GM21825 (cell line): ENCODE data around the gene DNAJB9.
"Not testable (repeated sequence)": the region's sequence is repeated elsewhere in the genome, so short reads cannot be mapped to it uniquely, and the experiment has no call there.

ENCODE experiments used
- ATAC-seq: cut with Tn5 transposase; IDR thresholded peaks from one replicate; pipeline ENCODE4 v1.9.1; 2021; ENCODE audit warnings: mild to moderate bottlenecking, moderate library complexity; ENCODE audit not compliant: unreplicated experiment

DNAJB9 gene

GRCh38 chr7:108569381-108570145 lies at the start of gene DNAJB9, which contains the start of gene THAP5:
Gene DNAJB9 (plus strand): TSS chr7:108569874. CDS start chr7:108571727, 1,853 bp downstream.
Gene THAP5 (minus strand): TSS chr7:108569706. CDS start chr7:108569569, 137 bp downstream.
- ATAC-seq, result peak; percentile 95

DNA sequence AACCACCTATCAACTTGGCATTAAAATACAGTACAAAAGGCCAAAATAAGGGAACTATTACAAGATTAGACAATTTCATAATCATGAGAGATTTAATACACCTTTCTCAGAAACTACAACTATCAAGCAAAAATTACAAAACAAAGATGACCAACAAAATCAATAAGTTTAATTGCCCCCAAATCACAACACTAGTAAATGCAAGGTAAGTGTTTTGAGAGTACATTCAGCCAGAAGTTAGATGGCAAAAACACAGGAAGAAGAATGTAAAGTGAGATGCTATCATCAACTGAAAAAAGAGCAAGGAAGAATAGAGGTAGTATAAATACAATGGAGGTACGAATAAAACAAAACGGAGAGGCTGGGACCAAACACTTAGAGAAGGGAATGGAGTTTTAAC lies 46.9 kb upstream of the DNAJB9 start:
- ATAC-seq, result no peak

DNA sequence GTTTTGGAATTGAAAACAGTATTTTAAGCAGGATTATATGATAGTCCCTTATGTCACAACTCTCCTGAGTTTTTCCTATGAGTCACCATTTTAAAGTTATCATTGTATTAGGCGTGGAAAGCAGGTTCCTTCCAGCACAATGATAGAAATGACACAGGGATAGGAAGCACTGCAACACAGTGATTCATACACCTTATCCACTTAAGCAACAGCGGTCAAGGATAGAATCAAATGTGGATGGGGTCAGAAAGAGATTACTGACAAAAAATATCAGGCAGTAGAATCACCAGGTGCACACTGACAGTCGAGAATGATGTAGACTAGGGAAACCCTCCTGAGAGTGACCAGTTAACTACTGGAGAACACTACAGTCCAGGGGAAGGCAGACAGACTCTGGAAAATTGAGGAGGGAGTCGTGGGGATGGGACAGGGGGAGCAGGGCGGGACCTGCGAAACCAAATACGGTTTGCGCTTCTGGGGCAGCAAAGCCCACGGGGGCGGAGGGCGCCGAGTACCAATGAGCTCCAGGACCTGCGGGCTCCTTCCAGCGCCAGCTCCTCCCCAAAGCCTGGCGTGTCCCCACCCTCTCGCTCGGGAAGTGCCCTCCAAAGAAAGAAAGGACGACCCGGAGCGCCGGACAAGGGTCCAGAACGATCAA lies 44.2 kb upstream of the DNAJB9 start:
- ATAC-seq, result peak; percentile 48

GRCh38 chr7:108525985-108526767 lies 43.5 kb upstream of the DNAJB9 start, which contains the start of gene PNPLA8:
Gene PNPLA8 (minus strand): TSS chr7:108526135. CDS start chr7:108515491, 10,644 bp downstream.
- ATAC-seq, result peak; percentile 95

GRCh38 chr7:108526768-108527017 lies 43.0 kb upstream of the DNAJB9 start:
- ATAC-seq, result no peak

DNA sequence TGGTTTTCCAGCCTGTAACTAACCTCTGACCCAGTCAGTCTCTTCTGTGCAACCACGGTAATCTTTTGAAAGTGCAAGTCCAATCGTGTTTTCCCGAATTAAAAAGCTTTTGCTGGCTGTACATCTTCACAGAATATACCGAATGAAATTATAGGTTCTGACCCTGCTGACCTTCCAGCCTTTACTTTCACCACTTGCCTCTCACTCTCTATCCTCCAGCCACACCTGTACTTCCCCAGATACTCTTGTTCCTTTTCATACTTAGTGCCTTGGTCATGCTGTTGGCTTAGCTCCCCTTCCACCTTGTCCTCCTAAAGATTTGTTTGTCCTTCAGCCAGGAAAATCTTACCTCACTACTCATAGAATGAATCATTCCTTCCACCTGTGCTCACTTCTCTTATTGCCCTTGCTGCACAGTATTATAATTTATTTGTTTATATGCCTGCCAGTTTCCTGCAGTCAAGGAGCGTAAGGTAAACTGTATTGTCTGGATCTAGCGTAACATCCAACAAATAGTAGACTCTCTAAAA lies 41.4 kb upstream of the DNAJB9 start:
- ATAC-seq, result no peak

- no peak for ATAC-seq
Observed at GRCh38 chr7:108529341-108529740, 40.3 kb upstream of the DNAJB9 start.

DNA sequence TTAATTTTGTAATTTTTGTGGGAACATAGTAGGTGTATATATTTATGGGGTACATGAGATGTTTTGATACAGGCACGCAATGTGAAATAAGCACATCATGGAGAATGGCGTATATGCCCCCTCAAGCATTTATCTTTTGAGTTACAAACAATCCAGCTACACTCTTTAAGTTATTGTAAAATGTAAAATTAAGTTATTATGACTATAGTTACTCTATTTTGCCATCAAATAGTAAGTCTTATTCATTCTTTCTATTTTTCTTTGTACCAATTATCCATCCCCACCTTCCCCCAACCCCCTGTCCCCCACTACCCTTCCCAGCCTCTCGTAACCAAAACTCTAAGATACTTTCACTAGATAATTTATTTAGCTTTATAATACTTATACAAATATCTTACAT lies 36.0 kb upstream of the DNAJB9 start:
- ATAC-seq, result no peak

GRCh38 chr7:108535257-108535656 lies 34.4 kb upstream of the DNAJB9 start:
- ATAC-seq, result no peak

DNA sequence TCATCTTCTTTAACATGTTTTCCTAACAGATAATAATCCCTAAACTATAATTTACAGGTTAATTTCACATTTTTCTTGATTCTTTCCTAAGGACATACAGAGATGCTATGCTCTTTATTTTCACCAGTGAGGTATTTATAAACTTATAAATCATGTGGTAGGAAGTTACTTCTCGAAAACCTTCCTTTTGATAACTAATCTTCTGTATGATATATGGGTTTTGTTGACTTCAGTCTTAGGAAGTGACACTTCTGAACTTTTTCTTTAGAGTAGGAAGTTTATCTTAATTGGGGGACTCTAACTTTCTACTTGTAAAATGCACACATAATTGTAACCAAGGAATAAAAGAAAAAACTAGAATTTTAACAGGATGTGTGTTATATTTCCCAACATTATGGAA lies 33.9 kb upstream of the DNAJB9 start:
- ATAC-seq, result no peak

DNA sequence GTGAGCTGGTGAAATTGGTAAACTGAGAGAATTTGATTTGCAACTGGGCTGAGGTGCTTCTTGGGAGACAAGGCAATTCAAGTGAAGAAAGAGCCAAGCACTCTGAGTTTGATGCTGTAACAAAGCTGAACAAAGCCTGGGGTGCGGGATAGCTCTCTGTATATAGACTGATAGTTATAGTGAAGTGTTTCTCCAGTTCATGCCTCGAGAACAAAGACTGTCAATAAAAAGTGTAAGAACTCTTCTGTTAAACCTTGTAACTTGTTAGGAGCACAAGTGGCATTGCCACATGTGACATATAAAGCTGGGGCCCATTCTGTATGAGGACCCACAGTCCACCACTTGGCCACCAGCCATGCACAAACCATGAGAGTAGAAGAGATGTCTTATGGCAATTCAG lies 32.4 kb upstream of the DNAJB9 start:
- no peak for ATAC-seq

DNA sequence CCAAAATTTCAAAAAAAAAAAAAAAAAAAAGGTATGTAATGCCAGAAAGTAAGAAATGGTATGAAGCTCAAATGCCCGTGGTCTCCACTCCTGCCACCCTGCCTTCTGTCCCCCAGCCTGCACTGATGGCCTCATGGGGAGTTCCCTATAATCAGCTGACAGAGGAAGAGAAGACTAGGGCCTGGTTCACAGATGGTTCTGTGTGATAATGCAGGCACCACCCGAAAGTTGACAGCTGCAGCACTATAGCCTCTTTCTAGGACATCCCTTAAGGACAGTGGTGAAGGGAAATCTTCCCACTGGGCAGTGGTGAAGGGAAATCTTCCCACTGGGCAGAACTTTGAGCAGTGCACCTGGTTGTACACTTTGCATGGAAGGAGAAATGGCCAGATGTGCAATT lies 31.4 kb upstream of the DNAJB9 start:
- not testable (repeated sequence) for ATAC-seq

DNA sequence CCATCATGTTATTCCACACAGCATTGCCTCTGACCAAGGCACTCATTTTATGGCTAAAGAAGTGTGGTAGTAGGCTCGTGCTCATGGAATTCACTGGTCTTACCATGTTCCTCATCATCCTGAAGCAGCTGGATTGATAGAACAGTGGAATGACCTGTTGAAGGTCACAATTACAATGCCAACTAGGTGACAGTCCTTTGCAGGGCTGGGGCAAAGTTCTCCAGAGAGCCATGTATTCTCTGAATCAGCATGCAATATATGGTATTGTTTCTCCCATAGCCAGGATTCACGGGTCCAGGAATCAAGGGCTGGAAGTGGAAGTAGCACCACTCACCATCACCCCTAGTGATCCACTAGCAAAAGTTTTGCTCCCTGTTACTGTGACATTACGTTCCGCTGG lies 31.0 kb upstream of the DNAJB9 start:
- not testable (repeated sequence) for ATAC-seq

DNA sequence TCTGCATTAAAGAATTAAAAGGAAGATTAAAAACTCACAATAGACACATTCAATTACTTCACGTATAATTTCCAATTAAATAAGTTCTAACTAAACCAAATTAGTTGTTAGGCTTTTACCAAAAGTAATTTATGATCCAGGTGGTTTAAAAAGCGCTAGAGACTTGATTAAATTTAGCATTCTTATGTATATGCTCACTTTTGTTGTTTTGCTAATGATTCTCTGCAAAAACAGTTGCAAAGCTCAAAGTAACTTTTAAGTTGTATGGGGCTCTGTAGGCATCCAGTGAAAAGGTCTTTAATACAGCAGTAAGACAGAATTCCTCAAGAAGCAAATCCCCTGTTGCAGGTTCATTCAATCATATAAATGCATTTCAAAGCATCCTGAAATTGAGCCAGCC lies 28.2 kb upstream of the DNAJB9 start:
- ATAC-seq, result no peak

- not testable (repeated sequence) for ATAC-seq
Observed at GRCh38 chr7:108548141-108548896, 21.4 kb upstream of the DNAJB9 start.

DNA sequence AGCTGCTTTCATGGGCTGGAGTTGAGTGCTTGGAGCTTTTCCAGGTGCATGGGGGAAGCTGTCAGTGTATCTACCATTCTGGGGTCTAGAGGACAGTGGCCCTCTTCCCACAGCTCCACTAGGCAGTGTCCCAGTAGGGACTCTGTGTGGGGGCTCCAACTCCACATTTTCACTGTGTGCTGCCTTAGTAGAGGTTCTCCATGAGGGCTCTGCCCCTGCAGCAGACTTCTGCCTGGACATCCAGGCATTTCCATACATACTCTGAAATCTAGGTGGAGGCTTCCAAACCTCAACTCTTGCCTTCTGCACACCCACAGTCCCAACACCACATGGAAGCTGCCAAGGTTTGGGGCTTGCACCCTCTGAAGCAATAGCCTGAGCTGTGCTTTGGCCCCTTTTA lies 13.0 kb upstream of the DNAJB9 start:
- not testable (repeated sequence) for ATAC-seq

- ATAC-seq, result no peak
Observed at GRCh38 chr7:108557191-108557590, 12.5 kb upstream of the DNAJB9 start.

- ATAC-seq, result no peak
Observed at GRCh38 chr7:108557617-108558016, 12.1 kb upstream of the DNAJB9 start.

- no peak for ATAC-seq
Observed at GRCh38 chr7:108559253-108559652, 10.4 kb upstream of the DNAJB9 start.

- no peak for ATAC-seq
Observed at GRCh38 chr7:108561047-108561619, 8.5 kb upstream of the DNAJB9 start.
